NCI-H69 (cell line): ENCODE data around the gene TRABD2B.

Source experiments
- DNase-seq: peaks from one replicate; lab custom pipeline; 2025; lab: John Stamatoyannopoulos, UW

The TRABD2B gene

DNA sequence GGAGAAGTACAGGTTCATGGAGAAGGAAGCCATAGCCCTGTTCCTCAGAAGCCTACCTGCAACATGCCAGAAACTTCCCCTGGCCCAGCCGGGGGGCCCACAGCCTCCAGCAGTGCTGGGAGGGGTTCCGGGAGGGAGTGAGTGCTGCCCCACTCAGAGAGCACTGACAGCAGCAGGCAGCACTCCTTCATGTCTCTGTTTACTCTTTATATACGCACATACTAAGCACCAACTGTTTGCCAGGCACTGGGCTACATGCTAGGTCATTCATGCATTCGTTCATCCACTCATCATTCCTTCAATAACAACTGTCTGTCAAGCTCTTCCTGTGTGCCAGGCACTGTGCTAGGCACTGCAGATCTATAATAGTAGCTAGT is 120.6 kb downstream of the TRABD2B start:
- no peak for DNase-seq

DNA sequence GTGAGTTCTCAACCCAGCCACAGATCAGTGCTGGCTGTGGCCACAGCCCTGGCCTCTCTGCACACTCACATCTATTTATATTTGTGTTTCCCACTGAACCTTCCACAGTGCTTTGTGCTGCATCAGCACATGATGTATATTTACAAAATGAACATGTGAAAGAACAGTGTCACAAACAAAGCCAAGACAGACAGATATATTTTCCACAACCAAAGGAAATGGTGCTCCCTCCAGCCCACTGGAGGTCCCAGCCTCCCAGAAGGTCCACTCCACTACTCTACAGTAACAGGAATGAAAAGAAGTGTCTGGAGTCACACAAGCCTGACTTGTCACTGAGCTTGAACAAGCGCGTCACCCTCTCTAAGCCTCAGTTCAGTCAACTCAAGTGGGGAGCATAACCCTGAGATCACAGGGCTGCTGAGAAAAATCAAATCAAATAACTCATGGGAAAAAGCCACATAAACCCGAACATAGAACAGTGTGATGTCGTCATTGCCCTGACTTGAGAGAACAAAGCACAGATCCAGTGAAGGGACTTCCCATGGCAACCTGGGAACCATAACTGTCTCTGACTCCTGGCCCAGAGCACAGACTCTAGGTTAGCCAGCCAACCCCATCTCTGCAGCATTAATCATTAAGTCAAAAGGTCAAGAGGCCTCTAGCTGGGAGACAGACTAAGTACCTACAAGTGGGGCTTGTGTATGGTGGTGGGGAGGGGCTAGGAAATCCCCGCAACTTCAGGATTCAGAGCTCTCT is 121.2 kb downstream of the TRABD2B start:
- DNase-seq: peak; percentile 5

DNA sequence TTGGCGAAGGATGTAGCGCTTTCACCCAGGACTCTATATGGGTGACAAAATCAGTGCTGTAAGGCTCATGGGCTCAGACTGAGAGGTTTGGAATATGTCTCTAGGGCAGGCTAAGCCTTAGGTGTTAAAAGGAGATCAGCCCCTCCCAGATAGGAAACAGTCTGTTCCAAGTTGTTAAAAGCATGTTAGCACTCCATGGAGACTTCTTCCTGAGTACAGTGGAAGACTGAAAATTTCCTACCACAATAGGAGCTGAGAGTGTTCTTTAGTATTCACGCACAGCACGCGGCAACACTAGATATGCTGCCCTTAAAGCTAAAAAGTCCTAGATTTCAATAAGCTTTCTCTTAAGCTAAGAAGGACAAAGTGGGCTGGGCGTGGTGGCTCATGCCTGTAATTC is 122.1 kb downstream of the TRABD2B start:
- no peak for DNase-seq

DNA sequence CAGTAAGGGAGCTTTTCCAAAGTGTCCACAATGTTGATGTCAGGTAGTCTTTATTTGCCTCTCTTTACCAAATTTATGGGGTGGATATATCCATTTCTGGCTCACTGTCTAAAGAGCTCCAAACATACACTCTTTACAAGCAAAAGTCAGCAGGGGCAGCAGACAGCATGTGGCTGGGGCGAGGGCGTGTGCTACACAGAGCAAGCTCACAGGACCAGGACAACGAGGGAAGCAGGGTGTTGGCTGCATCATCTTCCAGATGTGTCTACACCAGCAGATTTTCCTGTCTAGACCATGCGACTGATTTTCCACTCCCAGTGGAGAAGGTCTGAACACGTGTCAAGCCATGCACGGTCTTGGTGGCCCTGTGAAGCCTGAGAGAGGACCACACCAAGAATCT is 123.8 kb downstream of the TRABD2B start:
- no peak for DNase-seq

DNA sequence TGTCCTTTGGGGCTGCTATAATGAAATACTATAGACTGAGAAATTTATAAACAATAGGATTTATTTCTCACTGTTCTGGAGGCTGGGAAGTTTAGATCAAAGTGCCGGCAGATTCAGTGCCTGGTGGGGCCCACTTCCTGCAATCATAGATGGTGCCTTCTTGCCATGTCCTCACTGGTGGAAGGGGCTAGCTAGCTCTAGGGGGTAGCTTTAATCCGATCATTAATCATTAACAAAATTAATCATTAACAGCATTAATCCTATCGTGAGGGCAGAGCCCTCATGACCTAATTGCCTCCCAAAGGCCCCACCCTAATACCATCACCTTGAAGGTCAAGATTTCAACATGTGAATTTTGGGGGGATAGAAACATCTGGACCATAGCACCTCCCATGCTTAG is 124.3 kb downstream of the TRABD2B start:
- DNase-seq: no peak

DNA sequence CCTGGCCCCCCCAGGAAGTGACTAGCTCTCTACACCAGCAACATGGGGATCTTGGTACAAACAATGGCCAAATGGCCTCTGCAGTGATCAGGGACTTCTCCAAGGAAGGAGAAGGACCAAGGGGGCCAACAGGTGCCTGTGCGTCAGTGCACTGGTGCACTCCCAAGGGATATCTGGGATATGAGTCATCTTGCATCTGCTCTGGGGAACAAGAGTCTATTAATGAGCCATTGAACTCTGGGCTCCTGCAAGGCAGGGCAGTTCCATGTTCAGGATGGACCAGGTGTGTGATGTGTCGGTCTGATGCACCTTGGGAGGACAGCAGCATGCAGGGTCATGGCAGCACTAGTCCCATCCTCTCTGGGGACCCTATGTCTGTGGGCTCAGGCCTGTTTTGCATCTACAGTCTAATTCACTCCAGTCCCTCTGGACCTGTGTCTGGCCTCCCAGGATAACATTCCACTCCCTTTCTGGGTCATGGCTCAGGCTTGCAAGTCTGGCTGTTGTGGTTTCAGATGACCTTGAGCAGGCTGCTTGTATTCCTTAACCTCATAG is 125.3 kb downstream of the TRABD2B start:
- DNase-seq: peak; percentile 63

DNA sequence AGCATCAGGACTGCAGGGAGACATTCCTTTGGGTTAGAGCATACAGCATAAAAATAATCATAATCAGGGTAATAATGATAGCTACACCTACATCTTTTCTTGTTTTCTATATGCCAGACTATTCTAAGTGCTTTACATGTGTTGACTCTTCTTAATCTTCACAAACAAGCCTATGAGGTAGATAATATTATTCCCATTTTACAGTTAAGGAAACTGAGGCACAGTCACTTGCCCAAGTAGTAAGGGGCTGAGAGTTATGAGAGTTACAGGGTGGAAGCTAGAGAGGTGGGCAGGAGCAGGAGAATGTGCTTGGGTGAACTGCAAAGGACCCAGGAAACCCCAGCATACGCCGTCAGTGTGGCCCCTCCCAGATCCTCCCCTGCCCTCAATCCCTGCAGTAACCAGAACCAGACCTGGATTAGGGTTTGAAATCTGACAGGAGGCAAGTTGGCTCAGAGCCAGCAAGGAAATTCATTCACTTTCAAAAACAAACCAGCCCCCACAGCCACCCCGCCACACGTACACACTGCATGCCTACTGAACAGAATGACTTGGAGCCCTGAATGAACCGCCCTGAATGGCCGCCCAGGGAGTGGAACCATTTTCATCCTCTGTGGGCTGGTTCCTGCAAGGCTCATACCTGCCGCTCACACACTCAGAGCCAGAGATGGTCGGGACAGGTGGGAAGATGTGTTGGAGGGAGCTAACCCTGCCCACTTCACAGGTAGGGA is 126.1 kb downstream of the TRABD2B start:
- DNase-seq: peak; percentile 56

DNA sequence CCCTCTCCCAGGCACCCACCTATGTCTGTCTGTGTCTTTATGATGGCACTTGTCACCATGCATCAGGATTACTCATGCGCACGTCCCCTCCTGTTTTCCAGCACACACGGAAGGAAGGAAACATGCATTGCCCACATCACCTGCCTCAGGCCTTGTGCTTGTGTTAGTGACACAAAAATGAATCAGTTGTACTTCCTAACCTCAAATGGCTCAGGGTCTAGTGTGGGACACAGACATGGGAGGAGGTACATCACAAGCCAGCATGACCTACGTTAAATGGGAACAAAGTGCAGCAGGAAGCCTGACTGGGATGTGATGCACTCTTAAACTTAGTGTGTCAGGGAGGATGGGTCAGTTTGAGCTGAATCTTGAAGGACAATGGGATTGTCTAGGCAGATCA is 126.7 kb downstream of the TRABD2B start:
- no peak for DNase-seq

DNA sequence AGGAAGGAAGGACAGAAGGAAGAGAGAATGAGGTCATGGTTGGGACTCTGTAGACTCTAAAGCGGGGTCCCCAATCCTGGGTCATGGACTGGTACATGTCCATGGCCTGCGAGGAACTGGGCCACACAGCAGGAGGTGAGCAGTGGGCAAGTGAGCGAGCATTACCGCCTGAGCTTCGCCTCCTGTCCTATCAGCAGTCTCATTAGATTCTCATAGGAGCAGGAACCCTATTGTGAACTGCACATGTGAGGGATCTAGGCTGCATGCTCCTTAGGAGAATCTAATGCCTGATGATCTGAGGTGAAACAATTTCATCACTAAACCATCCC is 128.9 kb downstream of the TRABD2B start:
- no peak for DNase-seq

DNA sequence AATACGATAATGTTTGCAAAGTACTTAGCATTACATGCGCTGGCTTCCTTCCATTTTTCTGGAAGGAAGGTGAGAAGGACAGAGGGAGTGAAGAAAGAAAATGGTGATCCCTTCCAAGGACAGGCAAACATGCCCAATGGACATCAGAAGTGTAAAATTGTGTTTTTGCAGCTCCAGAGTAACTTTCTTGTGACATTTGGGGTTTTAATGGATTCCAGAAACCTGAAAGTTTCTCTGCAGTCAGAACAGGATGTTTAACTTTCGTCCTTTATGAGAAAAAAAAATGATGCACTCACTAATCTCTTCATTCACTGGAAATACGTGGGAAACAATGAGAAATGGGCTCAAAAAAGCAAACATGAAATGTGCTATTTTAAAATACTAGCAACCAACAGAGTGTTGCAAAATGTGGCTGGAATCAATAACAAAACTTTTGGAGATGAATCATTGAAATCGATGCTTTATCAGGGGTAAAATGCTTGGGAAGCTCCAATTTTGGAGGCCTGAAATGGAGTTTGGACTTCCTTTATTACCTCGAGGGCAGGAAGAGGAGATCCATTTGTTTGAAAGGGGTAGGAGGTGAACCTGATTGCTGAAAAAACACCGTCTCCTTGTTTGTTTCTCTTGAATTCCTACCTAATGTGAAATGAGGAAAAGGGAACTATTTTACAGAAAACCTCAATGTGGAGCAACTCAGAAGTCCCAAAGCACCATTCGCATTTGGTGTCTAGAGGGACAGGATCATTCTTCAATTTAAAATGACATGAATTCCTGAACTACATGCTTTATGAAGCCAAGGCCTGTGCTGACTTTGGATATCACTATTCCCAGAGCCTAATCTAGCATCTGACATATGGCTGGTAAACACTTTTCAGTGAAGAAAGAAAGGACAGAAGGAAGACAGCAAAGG is 129.5 kb downstream of the TRABD2B start:
- DNase-seq: no peak

DNA sequence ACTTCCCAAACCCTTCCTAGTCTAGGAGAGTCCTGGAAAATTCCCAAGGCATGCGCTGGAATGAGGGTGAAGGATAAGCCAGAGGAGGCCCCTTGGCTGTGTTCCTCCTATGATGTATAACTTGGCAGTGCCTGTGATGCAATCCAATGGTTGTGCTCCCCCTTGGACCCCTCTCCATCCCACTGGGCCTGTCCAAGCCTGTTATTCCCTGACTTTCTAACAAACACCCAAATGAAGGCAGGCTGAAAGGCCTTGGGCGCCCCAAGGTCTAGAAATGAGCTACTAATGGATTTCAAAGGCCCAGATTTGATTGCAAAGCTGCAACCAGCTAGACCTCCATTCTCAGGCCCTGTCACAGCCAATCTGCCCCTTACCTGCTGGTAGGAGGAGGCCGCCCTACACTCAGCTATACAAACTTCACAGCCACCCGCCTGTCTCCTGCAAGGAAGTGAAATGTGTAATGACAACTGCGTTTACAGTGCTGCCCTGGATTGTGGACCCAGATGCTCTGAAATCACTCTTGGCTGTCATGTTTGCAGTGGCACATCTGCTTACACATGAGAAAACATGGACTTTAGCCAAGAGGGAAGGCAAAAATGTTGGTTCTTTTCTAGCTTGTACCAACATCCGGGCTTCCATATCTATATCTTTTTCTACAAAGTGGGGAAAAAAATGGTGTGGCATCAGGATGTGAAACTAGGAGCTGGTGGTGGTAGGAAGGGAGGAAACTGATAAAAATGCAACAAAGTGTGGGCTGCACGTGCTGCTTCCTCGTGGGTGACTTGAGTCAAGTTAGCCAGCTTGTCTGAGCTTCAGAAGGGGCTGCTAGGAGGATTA is 130.4 kb downstream of the TRABD2B start:
- DNase-seq: peak; percentile 67

DNA sequence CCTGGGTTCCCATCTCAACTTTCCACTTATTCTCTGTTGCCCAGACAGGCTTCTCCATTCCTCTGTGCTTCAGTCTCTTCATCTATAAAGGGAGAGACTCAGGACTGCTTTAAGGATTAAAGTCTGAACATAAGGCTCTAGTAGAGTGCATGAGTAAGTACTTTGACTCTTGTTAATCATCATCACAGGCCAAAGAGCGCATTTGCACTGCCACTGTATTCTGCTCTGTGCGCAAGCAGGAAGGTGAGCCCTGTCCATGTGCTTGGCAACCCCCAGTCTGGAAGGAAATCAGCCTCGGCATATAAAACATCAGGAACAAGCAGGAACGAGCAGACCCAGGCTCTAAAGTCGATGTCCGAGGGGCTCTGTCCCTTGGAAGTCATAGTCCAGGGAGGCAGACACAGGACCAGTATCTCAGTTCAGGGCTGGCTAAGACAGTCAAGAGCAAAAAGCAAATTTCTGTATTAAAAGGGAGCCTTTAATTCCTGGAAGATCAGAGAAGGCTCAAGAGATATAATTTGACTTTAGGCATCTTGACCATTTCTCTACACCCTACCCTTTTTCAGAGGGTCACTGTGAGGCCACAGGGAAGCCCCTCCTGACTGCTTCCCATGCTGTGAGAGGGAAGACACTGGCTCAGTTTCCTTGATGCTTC is 131.2 kb downstream of the TRABD2B start:
- DNase-seq: no peak

DNA sequence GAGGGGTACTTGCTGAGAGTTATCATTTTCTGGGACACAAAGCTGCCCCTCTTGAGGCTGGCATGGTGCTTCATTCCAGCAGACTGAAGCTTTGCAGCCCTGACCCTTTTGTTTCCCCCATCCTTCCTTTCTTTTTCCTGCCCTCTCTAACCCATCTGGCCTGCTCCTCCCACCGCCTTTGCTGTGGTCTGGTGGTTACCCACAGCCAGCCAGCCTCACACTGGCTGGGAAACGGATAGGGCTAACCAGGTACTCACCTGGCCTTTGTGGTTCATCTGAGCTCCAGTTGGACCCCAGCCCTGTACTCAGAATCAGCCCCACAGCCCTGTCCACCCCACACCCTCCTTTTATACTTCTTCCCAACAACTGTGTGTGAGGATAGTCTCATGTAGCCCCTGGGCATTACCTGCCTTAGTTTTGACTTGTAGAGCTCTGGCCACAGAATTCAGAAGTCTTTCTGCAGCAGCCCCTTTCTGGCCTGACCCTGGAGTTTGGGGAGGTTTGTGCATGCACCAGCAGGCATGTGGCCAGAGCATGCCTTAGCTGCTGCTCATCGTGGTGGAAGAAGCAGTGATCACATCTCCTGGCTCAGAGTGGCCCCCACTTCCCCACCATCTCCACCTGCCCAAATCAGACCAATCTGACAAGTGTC is 138.0 kb downstream of the TRABD2B start:
- DNase-seq: no peak

DNA sequence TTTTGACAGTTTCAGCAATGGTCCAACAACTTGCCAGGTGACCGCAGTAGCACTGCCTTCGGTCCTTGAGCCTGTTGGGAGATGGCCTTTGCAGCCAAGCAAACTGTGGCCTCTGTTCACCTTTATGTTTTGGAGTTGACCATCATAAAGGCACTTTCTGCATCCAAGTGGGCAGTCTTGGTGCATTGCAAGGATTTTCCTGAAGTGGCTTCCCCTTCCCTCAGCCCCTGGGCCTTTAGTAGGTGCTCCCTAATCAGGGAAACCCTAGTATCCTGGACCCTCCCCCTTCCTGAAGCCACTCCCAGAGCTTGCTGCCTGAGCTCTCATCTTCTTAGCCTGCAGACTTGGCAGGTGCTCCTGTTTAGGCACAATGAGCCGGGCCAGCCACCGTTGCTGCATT is 140.2 kb downstream of the TRABD2B start:
- no peak for DNase-seq

DNA sequence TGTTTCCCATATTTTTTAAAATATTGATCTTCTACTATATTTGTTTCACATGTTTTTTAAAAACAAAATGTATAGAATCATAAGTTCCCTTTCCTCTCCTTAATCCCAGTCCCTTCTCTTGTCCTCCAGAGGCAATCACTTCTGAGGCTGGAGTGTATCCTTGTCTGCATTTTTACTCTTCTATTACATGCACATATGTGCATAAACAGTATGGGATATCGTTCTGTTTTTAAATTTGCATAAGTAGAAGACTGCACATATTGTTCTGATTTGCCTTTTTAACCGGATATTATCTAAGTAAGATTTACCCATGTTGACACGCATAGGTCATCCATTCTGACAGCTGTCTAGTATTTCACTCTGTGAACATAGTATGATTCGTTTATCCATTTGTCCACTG is 142.0 kb downstream of the TRABD2B start:
- no peak for DNase-seq

DNA sequence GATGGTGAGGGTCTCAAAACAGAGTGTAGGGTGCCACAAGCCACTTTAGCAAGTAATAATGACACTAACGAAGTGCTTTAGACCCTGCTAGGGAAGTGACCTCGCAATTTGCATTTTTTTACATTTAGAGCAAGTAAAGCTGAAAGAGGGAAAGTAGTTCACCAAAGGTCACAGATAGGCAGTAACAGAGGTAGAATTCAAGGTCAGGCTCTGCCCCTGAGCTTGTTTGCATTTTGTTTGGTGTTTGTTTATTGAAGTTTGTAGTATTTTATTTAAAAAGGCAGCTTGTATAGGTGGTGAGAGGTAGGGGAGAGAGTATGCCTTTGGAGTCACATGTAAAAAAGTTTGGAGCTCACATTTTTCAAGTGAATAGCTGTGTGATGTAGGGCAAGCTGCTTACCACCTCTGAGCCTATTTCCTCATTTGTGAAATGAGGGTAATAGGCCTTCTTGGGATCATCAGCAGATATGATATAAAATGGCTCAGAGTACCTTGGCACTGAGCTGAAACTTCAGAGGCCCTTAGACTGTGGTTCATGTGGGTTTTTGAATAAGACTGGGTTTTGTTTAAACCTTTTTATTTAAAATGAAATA is 142.5 kb downstream of the TRABD2B start:
- DNase-seq: no peak

DNA sequence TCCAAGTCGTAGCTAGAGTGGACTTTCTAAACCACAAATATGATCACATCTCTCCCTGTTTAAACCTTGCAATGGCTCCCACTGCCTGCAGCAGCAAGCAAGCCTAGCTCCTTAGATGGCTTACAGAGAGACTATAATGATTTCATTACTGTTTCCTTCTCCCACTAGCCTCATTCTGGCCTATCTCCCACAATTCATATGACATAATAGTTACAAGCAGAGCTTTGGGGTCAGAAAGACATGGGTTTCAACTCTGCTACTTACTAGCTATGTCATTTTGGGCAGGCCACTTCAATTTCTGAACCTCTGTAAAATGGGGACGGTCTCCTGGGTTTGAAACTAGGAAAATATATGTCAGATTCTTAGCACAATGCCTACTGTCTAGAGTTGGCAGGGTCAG is 143.3 kb downstream of the TRABD2B start:
- no peak for DNase-seq

DNA sequence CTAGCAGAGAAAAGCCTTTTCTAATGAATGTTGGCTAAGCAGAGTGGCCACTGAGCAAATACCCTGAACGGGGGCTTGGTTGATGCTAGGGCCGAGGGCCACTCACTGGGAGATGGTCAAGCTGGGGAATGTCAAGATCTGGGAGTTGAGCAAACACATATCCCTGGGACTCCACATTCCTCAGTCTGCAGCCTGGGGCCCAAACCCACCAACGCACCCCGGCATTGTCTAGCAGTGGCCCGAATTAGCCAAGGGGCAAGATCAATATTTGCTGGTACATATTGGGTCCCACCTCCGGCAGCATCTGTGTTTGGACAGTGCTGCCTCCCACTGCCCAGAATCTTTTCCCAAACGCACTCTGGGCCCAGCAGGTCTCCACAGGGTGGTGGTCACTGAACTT is 144.1 kb downstream of the TRABD2B start:
- peak; percentile 21 for DNase-seq

DNA sequence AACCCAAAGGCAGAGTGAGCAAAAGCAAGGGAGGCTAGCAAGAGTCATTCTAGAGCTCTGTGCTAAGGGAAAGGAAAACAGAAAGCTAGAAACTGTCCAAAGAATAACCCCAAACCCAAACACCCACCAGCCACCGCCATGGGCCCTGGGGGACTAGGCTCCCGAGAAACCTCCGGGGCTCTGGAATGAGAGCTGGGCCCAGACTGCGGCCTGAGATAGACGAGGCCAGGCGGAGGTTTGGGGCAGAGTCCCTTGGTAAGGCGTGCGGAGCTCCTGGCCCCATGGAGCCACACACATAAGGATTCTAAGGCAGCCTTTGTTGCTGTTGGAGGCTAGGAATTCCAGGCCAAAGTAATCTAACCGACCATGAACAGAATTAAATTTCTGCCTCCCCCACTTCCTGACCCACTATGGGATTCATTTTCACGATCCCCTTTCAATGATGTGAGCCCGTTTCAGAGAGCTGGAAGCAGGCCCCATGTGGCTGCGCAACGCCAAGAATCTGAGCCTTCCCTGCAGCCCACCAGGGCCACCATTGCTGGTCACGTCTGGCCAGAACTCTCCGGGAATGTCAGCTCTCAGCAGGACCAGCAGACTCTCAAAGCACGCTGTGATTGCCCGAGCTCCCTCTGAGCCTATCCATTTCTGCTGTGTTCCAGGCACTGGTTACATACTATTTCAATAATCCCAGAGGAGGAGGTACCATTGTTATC is 145.0 kb downstream of the TRABD2B start:
- DNase-seq: no peak

DNA sequence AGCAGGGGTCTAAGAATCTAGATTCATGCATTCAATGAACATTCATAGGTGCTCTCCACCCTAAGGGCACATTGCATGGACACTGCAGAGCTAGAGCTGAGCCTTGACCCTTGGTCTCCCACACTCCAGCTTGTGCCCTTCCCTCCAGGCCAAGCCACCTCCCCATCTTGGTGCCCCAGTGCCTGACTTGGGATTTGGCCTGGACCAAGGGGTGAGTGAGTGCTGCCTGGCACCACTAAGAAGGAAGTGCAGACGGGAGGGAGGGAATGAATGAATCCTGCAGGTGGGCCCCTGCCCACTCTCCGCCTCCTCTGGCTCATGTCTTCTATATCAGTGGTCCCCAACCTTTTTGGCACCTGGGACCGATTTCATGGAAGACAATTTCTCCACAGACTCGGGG is 146.7 kb downstream of the TRABD2B start:
- no peak for DNase-seq
